ENCODE measurements around the gene AGAP1.

AGAP1 gene

GRCh38 chr2:235663875-235664274 lies 170.0 kb downstream of the AGAP1 start:
- H3K79me2 ChIP-seq (ENCODE audit: control insufficient read depth, low read length) = no peaks in the 10 kb centered on the region
- TF ChIP-seq EZH2phosphoT487 (IDR thresholded peaks at IDR 0.05; ENCODE audit: borderline replicate concordance, low read length) = no peak
- TF ChIP-seq, protein P1, sequence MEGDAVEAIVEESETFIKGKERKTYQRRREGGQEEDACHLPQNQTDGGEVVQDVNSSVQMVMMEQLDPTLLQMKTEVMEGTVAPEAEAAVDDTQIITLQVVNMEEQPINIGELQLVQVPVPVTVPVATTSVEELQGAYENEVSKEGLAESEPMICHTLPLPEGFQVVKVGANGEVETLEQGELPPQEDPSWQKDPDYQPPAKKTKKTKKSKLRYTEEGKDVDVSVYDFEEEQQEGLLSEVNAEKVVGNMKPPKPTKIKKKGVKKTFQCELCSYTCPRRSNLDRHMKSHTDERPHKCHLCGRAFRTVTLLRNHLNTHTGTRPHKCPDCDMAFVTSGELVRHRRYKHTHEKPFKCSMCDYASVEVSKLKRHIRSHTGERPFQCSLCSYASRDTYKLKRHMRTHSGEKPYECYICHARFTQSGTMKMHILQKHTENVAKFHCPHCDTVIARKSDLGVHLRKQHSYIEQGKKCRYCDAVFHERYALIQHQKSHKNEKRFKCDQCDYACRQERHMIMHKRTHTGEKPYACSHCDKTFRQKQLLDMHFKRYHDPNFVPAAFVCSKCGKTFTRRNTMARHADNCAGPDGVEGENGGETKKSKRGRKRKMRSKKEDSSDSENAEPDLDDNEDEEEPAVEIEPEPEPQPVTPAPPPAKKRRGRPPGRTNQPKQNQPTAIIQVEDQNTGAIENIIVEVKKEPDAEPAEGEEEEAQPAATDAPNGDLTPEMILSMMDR (IDR thresholded peaks at IDR 0.05; ENCODE audit: low read depth, low read length, poor library complexity, severe bottlenecking) = no peak
- no peaks in the 10 kb centered on the region for H4K20me1 ChIP-seq (ENCODE audit: control insufficient read depth, insufficient read depth, low read depth, low read length)
- H3F3A ChIP-seq (ENCODE audit: control insufficient read depth, insufficient read depth) = no peaks in the 10 kb centered on the region
- no peaks in the 10 kb centered on the region for H3K4me1 ChIP-seq (ENCODE audit: control insufficient read depth, low read length)
- no peaks in the 10 kb centered on the region for H3K36me3 ChIP-seq (ENCODE audit: control insufficient read depth, low read length)
- no peak overlapping the region for H3K4me3 ChIP-seq (ENCODE audit: low read length)
- 0 out of 2 replicates have a peak, but pooled peaks cover 3% of the 10 kb centered on the region for H3K27me3 ChIP-seq (ENCODE audit: control insufficient read depth, low read length)
- H3K27ac ChIP-seq (ENCODE audit: low read depth, low read length) = no peak overlapping the region
- H3K9me2 ChIP-seq (replicated peaks; ENCODE audit: control insufficient read depth, low read length) = no peaks in the 10 kb centered on the region
- H3K4me2 ChIP-seq (ENCODE audit: low read length) = no peak overlapping the region
- no peaks in the 10 kb centered on the region for H3K9me3 ChIP-seq (ENCODE audit: control insufficient read depth, insufficient read depth, low read length)

- no peaks in the 10 kb centered on the region for H3K36me3 ChIP-seq (ENCODE audit: control insufficient read depth, low read length)
- no peak overlapping the region for H3K27ac ChIP-seq (ENCODE audit: low read depth, low read length)
- no peaks in the 10 kb centered on the region for H3K27me3 ChIP-seq (ENCODE audit: control insufficient read depth, low read length)
- TF ChIP-seq EZH2phosphoT487 (IDR thresholded peaks at IDR 0.05; ENCODE audit: borderline replicate concordance, low read length) = no peak
- TF ChIP-seq, protein P1 (IDR thresholded peaks at IDR 0.05; ENCODE audit: low read depth, low read length, poor library complexity, severe bottlenecking) = no peak
- H3K4me1 ChIP-seq (ENCODE audit: control insufficient read depth, low read length) = no peaks in the 10 kb centered on the region
- H3F3A ChIP-seq (ENCODE audit: control insufficient read depth, insufficient read depth) = no peaks in the 10 kb centered on the region
- H3K4me2 ChIP-seq (ENCODE audit: low read length) = no peak overlapping the region
- H3K4me3 ChIP-seq (ENCODE audit: low read length) = no peak overlapping the region
- H3K79me2 ChIP-seq (ENCODE audit: control insufficient read depth, low read length) = no peaks in the 10 kb centered on the region
- H3K9me3 ChIP-seq (ENCODE audit: control insufficient read depth, insufficient read depth, low read length) = no peaks in the 10 kb centered on the region
- no peaks in the 10 kb centered on the region for H3K9me2 ChIP-seq (replicated peaks; ENCODE audit: control insufficient read depth, low read length)
- no peaks in the 10 kb centered on the region for H4K20me1 ChIP-seq (ENCODE audit: control insufficient read depth, insufficient read depth, low read depth, low read length)
Measured at GRCh38 chr2:235665661-235666212, 171.9 kb downstream of the AGAP1 start.

GRCh38 chr2:235666213-235666781 lies 172.5 kb downstream of the AGAP1 start:
- Histone ChIP-seq H3K4me1 (ENCODE audit: control insufficient read depth, low read length) (no peaks in the 10 kb centered on the region), H3K4me2 (ENCODE audit: low read length) (no peak overlapping the region), H3K9me2 (replicated peaks; ENCODE audit: control insufficient read depth, low read length) (no peaks in the 10 kb centered on the region), H3K36me3 (ENCODE audit: control insufficient read depth, low read length) (no peaks in the 10 kb centered on the region), H3K27ac (ENCODE audit: low read depth, low read length) (no peak overlapping the region), H3K27me3 (ENCODE audit: control insufficient read depth, low read length) (no peaks in the 10 kb centered on the region), H3F3A (ENCODE audit: control insufficient read depth, insufficient read depth) (no peaks in the 10 kb centered on the region), H3K79me2 (ENCODE audit: control insufficient read depth, low read length) (no peaks in the 10 kb centered on the region), H4K20me1 (ENCODE audit: control insufficient read depth, insufficient read depth, low read depth, low read length) (no peaks in the 10 kb centered on the region), H3K4me3 (ENCODE audit: low read length) (no peak overlapping the region), H3K9me3 (ENCODE audit: control insufficient read depth, insufficient read depth, low read length) (no peaks in the 10 kb centered on the region)
- no peak for TF ChIP-seq EZH2phosphoT487 (IDR thresholded peaks at IDR 0.05; ENCODE audit: borderline replicate concordance, low read length)
- TF ChIP-seq, protein P1 (IDR thresholded peaks at IDR 0.05; ENCODE audit: low read depth, low read length, poor library complexity, severe bottlenecking) = no peak

Measured in DOHH2 (cell line).